Mesendoderm (in vitro differentiated cells): ENCODE data around the gene MARS2.
"Not testable (repeated sequence)": the region's sequence is repeated elsewhere in the genome, so short reads cannot be mapped to it uniquely, and the experiment has no call there.

Experiments used
- DNase-seq: peaks from one replicate; pipeline ENCODE4 v3.0.0; 2013
- H2AK5ac ChIP-seq: 2 replicates; pipeline ENCODE4 v1.6.1; 2013; ENCODE audit warnings: low read length, inconsistent platforms
- H2BK120ac ChIP-seq: 2 replicates; pipeline ENCODE4 v1.6.1; 2013; ENCODE audit warnings: low read depth, mild to moderate bottlenecking, low read length, moderate library complexity, mixed read lengths
- H2BK15ac ChIP-seq: replicated peaks from 2 replicates; pipeline ENCODE4 v1.6.1; 2013; ENCODE audit warnings: low read depth, mild to moderate bottlenecking, moderate library complexity
- H2BK5ac ChIP-seq: 2 replicates; pipeline ENCODE4 v1.6.1; 2013; ENCODE audit warnings: low read length, inconsistent platforms
- H3K18ac ChIP-seq: 2 replicates; pipeline ENCODE4 v1.6.1; 2013; ENCODE audit warnings: mild to moderate bottlenecking, low read length, mixed read lengths
- H3K23ac ChIP-seq: one replicate; pipeline ENCODE4 v1.6.1; 2013; ENCODE audit warnings: low read length
- H3K27ac ChIP-seq: 2 replicates; pipeline ENCODE4 v1.5.1; 2013; ENCODE audit warnings: low read depth, mild to moderate bottlenecking, inconsistent platforms, low read length, moderate library complexity
- H3K27me3 ChIP-seq: 2 replicates; pipeline ENCODE4 v1.6.1; 2013; ENCODE audit warnings: low read length, control low read depth, mild to moderate bottlenecking, inconsistent platforms; ENCODE audit not compliant: insufficient read depth, poor library complexity
- H3K36me3 ChIP-seq: 2 replicates; pipeline ENCODE4 v1.6.1; 2013; ENCODE audit warnings: low read length, inconsistent platforms; ENCODE audit not compliant: control insufficient read depth, insufficient read depth
- H3K4ac ChIP-seq: one replicate; pipeline ENCODE4 v1.6.1; 2013; ENCODE audit warnings: low read depth, mild to moderate bottlenecking, low read length, moderate library complexity
- H3K4me1 ChIP-seq: 2 replicates; pipeline ENCODE4 v1.6.1; 2013; ENCODE audit warnings: low read depth, low read length, inconsistent platforms; ENCODE audit not compliant: control insufficient read depth
- H3K4me2 ChIP-seq: 2 replicates; pipeline ENCODE4 v1.6.1; 2013; ENCODE audit warnings: low read length
- H3K4me3 ChIP-seq: 2 replicates; pipeline ENCODE4 v1.5.1; 2013; ENCODE audit warnings: mild to moderate bottlenecking, low read length
- H3K56ac ChIP-seq: one replicate; pipeline ENCODE4 v1.6.1; 2013; ENCODE audit warnings: low read length
- H3K79me1 ChIP-seq: 2 replicates; pipeline ENCODE4 v1.6.1; 2013; ENCODE audit warnings: low read length, inconsistent platforms
- H3K79me2 ChIP-seq: 2 replicates; pipeline ENCODE4 v1.6.1; 2013; ENCODE audit warnings: mild to moderate bottlenecking, low read length; ENCODE audit not compliant: control insufficient read depth, insufficient read depth
- H3K9ac ChIP-seq: 2 replicates; pipeline ENCODE4 v1.6.1; 2013; ENCODE audit warnings: low read length, inconsistent platforms
- H4K5ac ChIP-seq: one replicate; pipeline ENCODE4 v1.6.1; 2013; ENCODE audit warnings: low read length
- H4K8ac ChIP-seq: one replicate; pipeline ENCODE4 v1.6.1; 2013; ENCODE audit warnings: low read depth, mild to moderate bottlenecking, control low read depth, low read length, moderate library complexity
- WGBS: extraction: QIAGEN DNeasy Blood & Tissue Kit; methylation state at CpG from one replicate; pipeline ENCODE4 v1.1.7; 2013; ENCODE audit warnings: low lambda C conversion rate, missing lambda C conversion rate; ENCODE audit not compliant: insufficient coverage; ENCODE audit errors: extremely low coverage; 5-methylcytosine and 5-hydroxymethylcytosine counted together

The MARS2 gene

DNA sequence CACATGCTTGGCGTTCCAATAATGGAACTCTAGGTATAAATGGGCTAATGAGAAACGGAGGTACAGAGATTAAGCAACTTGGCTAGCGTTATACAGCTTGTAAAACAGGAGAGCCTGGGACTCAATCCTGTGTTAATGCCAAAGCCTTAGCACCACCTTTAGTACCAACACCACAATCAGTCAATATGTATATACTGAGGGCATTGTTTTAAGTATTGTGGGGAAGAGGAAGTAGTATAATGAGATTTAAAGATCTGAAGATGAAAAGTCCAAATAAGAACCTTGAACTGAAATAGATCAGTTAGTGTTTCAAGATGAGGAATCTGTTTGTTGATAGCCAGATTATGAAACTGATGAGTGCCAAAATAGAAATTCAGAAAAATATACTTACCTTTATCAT is 8.1 kb downstream of the MARS2 start:
- H3K27me3 ChIP-seq: no peaks in the 10 kb centered on the region
- H3K23ac ChIP-seq: no peak overlapping the region
- H3K56ac ChIP-seq: no peak overlapping the region
- H3K9ac ChIP-seq: no peak overlapping the region
- H4K8ac ChIP-seq: no peak overlapping the region
- H2BK120ac ChIP-seq: no peak overlapping the region
- peaks cover 6% of the 10 kb centered on the region for H3K79me1 ChIP-seq
- no peak overlapping the region for H4K5ac ChIP-seq
- H3K18ac ChIP-seq: no peak overlapping the region
- H3K4me2 ChIP-seq: no peak overlapping the region
- H2BK5ac ChIP-seq: no peak overlapping the region
- H3K27ac ChIP-seq: no peak overlapping the region
- no peak for DNase-seq
- H3K4me3 ChIP-seq: no peak overlapping the region
- H3K79me2 ChIP-seq: peaks cover 29% of the 10 kb centered on the region
- H2BK15ac ChIP-seq: no peak overlapping the region
- no peaks in the 10 kb centered on the region for H3K36me3 ChIP-seq
- no peak overlapping the region for H2AK5ac ChIP-seq
- WGBS: no CpG with 5 or more reads among the region's 3 CpGs
- H3K4ac ChIP-seq: no peak overlapping the region
- H3K4me1 ChIP-seq: peaks cover 10% of the 10 kb centered on the region

DNA sequence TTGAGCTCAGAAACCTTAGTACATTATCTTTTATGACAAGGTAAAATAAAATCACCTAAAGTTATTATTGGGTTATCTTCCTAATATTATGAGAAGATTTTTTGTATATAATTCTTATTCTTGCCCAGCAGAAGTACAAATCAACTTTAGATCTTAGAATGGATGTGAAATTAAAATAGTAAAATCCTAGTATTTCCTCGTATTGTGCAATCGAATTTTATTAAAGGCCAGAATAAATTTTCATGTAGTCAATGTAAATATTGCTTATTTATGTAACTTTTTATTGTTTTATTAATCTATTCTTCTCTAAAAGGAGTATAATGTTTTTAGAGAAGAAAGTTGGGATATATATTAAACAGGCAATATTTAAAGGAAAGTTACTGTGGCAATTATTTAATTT is 12.7 kb downstream of the MARS2 start:
- H3K4me1 ChIP-seq: peaks cover 2% of the 10 kb centered on the region
- H2BK120ac ChIP-seq: no peak overlapping the region
- no peak overlapping the region for H2AK5ac ChIP-seq
- H3K23ac ChIP-seq: no peak overlapping the region
- H3K36me3 ChIP-seq: no peaks in the 10 kb centered on the region
- H3K4ac ChIP-seq: no peak overlapping the region
- no peak overlapping the region for H3K4me3 ChIP-seq
- no peaks in the 10 kb centered on the region for H3K27me3 ChIP-seq
- H3K4me2 ChIP-seq: no peak overlapping the region
- H4K8ac ChIP-seq: no peak overlapping the region
- H3K27ac ChIP-seq: no peak overlapping the region
- H3K79me2 ChIP-seq: peaks cover 3% of the 10 kb centered on the region
- WGBS: no CpG with 5 or more reads among the region's 2 CpGs
- H3K56ac ChIP-seq: no peak overlapping the region
- DNase-seq: no peak
- no peak overlapping the region for H2BK5ac ChIP-seq
- no peak overlapping the region for H4K5ac ChIP-seq
- peaks cover 2% of the 10 kb centered on the region for H3K79me1 ChIP-seq
- H3K9ac ChIP-seq: no peak overlapping the region
- H2BK15ac ChIP-seq: no peak overlapping the region
- H3K18ac ChIP-seq: no peak overlapping the region

DNA sequence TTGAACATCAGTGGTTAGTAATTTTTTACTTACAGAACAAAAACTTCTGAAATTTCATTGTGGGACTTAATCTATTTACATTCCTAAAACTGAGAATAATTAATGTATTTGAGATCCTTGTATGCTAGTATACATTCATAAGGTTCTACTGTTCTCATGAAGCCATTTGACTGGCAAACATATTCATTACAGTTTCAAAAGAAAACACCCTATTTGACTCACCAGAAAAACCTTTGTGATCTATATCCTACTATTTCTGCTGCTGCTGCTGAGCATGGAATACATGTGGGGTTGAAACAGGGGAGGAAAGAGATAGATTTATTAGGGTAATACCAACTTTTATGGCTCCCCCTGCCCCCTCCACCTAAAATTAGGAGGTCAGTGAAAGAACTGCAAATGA is 21.8 kb downstream of the MARS2 start:
- Histone ChIP-seq H3K27ac (no peak overlapping the region), H3K27me3 (no peaks in the 10 kb centered on the region), H3K4ac (no peak overlapping the region), H2BK120ac (no peak overlapping the region), H3K56ac (no peak overlapping the region), H3K36me3 (no peaks in the 10 kb centered on the region), H3K79me2 (no peaks in the 10 kb centered on the region), H3K23ac (no peak overlapping the region), H3K9ac (no peak overlapping the region), H4K5ac (no peak overlapping the region), H2BK5ac (no peak overlapping the region), H3K18ac (no peak overlapping the region), H3K4me1 (no peaks in the 10 kb centered on the region), H3K4me3 (no peak overlapping the region), H3K4me2 (no peak overlapping the region), H2BK15ac (no peak overlapping the region), H3K79me1 (no peaks in the 10 kb centered on the region), H2AK5ac (no peak overlapping the region), H4K8ac (no peak overlapping the region)
- DNase-seq: no peak

DNA sequence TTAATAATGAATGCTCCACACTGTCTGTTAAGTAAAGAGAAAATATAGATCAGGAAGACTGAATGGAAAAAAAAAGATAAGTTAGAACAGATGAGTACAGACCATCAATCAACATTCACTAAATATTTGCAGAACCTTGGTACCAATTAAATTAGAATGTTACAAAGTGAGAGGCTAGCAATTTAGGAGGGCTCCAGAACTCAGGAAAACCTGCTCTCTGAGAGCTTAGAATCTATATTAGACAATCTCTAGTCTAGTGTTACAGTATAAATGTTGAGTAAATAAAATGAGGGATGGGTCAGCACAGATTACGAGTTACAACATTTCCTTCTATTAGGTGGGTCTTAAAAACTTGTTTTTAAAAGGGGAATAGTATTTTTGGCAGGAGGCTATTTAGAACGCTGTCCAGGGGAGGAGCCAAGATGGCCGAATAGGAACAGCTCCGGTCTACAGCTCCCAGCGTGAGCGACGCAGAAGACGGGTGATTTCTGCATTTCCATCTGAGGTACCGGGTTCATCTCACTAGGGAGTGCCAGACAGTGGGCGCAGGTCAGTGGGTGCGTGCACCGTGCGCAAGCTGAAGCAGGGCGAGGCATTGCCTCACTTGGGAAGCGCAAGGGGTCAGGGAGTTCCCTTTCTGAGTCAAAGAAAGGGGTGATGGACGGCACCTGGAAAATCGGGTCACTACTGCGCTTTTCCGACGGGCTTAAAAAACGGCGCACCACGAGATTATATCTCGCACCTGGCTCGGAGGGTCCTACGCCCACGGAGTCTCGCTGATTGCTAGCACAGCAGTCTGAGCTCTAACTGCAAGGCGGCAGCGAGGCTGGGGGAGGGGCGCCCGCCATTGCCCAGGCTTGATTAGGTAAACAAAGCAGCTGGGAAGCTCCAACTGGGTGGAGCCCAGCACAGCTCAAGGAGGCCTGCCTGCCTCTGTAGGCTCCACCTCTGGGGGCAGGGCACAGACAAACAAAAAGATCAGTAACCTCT is 23.7 kb downstream of the MARS2 start:
- not testable (repeated sequence) for H3K79me2 ChIP-seq, H2BK15ac ChIP-seq, H3K4me3 ChIP-seq, H3K4me1 ChIP-seq, DNase-seq, H3K27ac ChIP-seq, H4K5ac ChIP-seq, H3K27me3 ChIP-seq, H3K56ac ChIP-seq, H3K36me3 ChIP-seq, H3K79me1 ChIP-seq, H3K23ac ChIP-seq, H2AK5ac ChIP-seq, H3K9ac ChIP-seq, H3K18ac ChIP-seq, H2BK5ac ChIP-seq, H3K4me2 ChIP-seq, H4K8ac ChIP-seq, H2BK120ac ChIP-seq, H3K4ac ChIP-seq
- no CpG with 5 or more reads among the region's 32 CpGs for WGBS

DNA sequence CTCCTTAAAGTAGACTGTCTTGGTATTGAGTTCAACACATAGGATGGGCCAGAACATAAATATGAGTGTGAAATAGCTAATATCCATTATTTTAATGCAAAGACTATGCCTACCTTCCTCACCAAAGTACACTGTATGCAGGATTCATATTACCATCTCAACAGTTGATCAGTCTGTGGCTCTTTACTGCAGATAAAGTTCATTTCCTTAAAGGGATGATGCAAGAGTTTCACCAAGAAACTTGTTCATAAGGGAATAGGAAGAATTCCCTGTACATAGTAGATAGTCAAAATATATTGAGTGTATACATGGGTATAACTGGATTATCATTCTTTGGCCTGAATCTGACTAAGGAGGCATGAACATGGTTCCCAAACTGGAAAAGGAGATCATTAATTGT is 35.0 kb downstream of the MARS2 start:
- Histone ChIP-seq H3K18ac (no peak overlapping the region), H2BK120ac (no peak overlapping the region), H3K4ac (no peak overlapping the region), H3K79me2 (no peaks in the 10 kb centered on the region), H3K27me3 (no peaks in the 10 kb centered on the region), H3K36me3 (no peaks in the 10 kb centered on the region), H3K79me1 (no peaks in the 10 kb centered on the region), H3K4me3 (no peak overlapping the region), H3K9ac (no peak overlapping the region), H3K56ac (no peak overlapping the region), H2BK15ac (no peak overlapping the region), H3K23ac (no peak overlapping the region), H3K4me2 (no peak overlapping the region), H3K4me1 (no peaks in the 10 kb centered on the region), H2AK5ac (no peak overlapping the region), H3K27ac (no peak overlapping the region), H4K5ac (no peak overlapping the region), H2BK5ac (no peak overlapping the region), H4K8ac (no peak overlapping the region)
- no peak for DNase-seq
